SK-N-SH (cell line): ENCODE results near the gene ENOPH1. TPM values are rescaled to one million over a fixed set of nuclear protein-coding genes. Genes with fewer than 3 reads are reported as not detected.

Source experiments
- CTCF ChIA-PET: fragments of 300-600, 350-600 bp; formaldehyde crosslinking; extraction: SDS; loops from one replicate; lab custom pipeline; 2021; lab: Yijun Ruan, JAX
- POLR2A ChIA-PET: fragments of 350-600 bp; sonication (Branson Sonifier 250); formaldehyde crosslinking; extraction: SDS; loops from one replicate; lab custom pipeline; 2020; ENCODE audit warnings: antibody characterized with exemption, inconsistent platforms; lab: Yijun Ruan, JAX
- DNase-seq: peaks from one replicate; pipeline ENCODE4 v3.0.0; 2012
- H2AFZ ChIP-seq: fragments of 200-600 bp; sonication (generic); 2 replicates; pipeline ENCODE4 v1.8.1; 2016; ENCODE audit warnings: antibody characterized with exemption, mild to moderate bottlenecking, low read depth
- H3F3A ChIP-seq: fragments of 200-600 bp; sonication (generic); replicated peaks from 2 replicates; pipeline ENCODE3; 2016; ENCODE audit warnings: antibody characterized with exemption, mild to moderate bottlenecking; ENCODE audit not compliant: insufficient read depth
- H3K27ac ChIP-seq, 2 experiments: fragments of 200-500 bp in 1 of 2; fragments of 200-600 bp in 1 of 2; sonication (Bioruptor generic) in 1 of 2; sonication (generic), shearing (Covaris generic) in 1 of 2; 2 replicates each; pipeline versions ENCODE4 v1.5.1 to v1.6.1; 2014 to 2016; ENCODE audit warnings: low read depth in 2 of 2, inconsistent platforms in 1 of 2, low read length in 1 of 2, mild to moderate bottlenecking in 1 of 2, mixed read lengths in 1 of 2
- H3K27me3 ChIP-seq: fragments of 200-600 bp; sonication (generic), shearing (Covaris generic); 2 replicates; pipeline ENCODE4 v1.6.1; 2016; ENCODE audit warnings: mixed run types; ENCODE audit not compliant: insufficient read depth
- H3K36me3 ChIP-seq, 2 experiments: fragments of 200-500 bp in 1 of 2; fragments of 200-600 bp in 1 of 2; sonication (Bioruptor generic) in 1 of 2; sonication (generic) in 1 of 2; replicated peaks in 1 of 2; 2 replicates each; pipeline versions ENCODE3 to v1.5.1; 2014 to 2016; ENCODE audit warnings: low read length in 1 of 2, mild to moderate bottlenecking in 1 of 2; ENCODE audit not compliant: insufficient read depth in 2 of 2, control insufficient read depth in 1 of 2
- H3K4me1 ChIP-seq, 2 experiments: fragments of 200-500 bp in 1 of 2; fragments of 200-600 bp in 1 of 2; sonication (Bioruptor generic) in 1 of 2; sonication (generic), shearing (Covaris generic) in 1 of 2; 2 replicates each; pipeline versions ENCODE4 v1.5.1 to v1.6.1; 2014 to 2016; ENCODE audit warnings: low read depth in 1 of 2, low read length in 1 of 2, mixed run types in 1 of 2; ENCODE audit not compliant: insufficient read depth in 2 of 2, control insufficient read depth in 1 of 2
- H3K4me2 ChIP-seq: fragments of 200-600 bp; sonication (generic), shearing (Covaris generic); 2 replicates; pipeline ENCODE4 v1.6.1; 2017; ENCODE audit warnings: mixed run types
- H3K4me3 ChIP-seq, 2 experiments: fragments of 200-500 bp in 1 of 2; fragments of 200-600 bp in 1 of 2; sonication (Bioruptor generic) in 1 of 2; sonication (generic), shearing (Covaris generic) in 1 of 2; 2 replicates each; pipeline versions ENCODE4 v1.5.1 to v1.8.1; 2014 to 2016; ENCODE audit warnings: low read depth in 2 of 2, inconsistent platforms in 1 of 2, low read length in 1 of 2, mild to moderate bottlenecking in 1 of 2, mixed read lengths in 1 of 2, moderate library complexity in 1 of 2
- H3K79me2 ChIP-seq: fragments of 200-600 bp; sonication (generic); 2 replicates; pipeline ENCODE4 v1.8.1; 2017; ENCODE audit warnings: mild to moderate bottlenecking; ENCODE audit not compliant: insufficient read depth
- H3K9ac ChIP-seq: fragments of 200-600 bp; sonication (generic); 2 replicates; pipeline ENCODE4 v1.6.1; 2017; ENCODE audit warnings: mixed run types
- H3K9me2 ChIP-seq: fragments of 200-600 bp; sonication (generic); 2 replicates; pipeline ENCODE4 v1.6.1; 2017; ENCODE audit warnings: mixed run types
- H3K9me3 ChIP-seq: fragments of 200-600 bp; sonication (generic); 2 replicates; pipeline ENCODE4 v1.6.1; 2017; ENCODE audit warnings: mixed run types, mild to moderate bottlenecking, moderate library complexity
- H4K20me1 ChIP-seq: fragments of 200-600 bp; sonication (generic); 2 replicates; pipeline ENCODE4 v1.6.1; 2017; ENCODE audit warnings: mild to moderate bottlenecking, mixed run types; ENCODE audit not compliant: insufficient read depth
- FOSL2 ChIP-seq: IDR thresholded peaks from 2 replicates; pipeline ENCODE4 v1.4.0; 2012; ENCODE audit warnings: low read depth, mild to moderate bottlenecking, moderate library complexity, borderline replicate concordance
- GABPA ChIP-seq: IDR thresholded peaks from 2 replicates; pipeline ENCODE4 v1.4.0; 2012; ENCODE audit warnings: low read depth, mild to moderate bottlenecking
- JUND ChIP-seq: IDR thresholded peaks from 2 replicates; pipeline ENCODE4 v1.4.0; 2012
- MXI1 ChIP-seq: IDR thresholded peaks from 2 replicates; pipeline ENCODE4 v1.6.1; 2012; ENCODE audit warnings: mild to moderate bottlenecking, low read depth, low read length, improper control_type of control experiment
- NFIC ChIP-seq: IDR thresholded peaks from 2 replicates; pipeline ENCODE4 v1.4.0; 2012; ENCODE audit warnings: borderline replicate concordance
- POLR2AphosphoS5 ChIP-seq: IDR thresholded peaks from 2 replicates; pipeline ENCODE4 v1.6.1; 2012; ENCODE audit warnings: low read depth, low read length
- RCOR1 ChIP-seq: fragments of 150-350 bp; IDR thresholded peaks from 2 replicates; pipeline ENCODE4 v1.6.1; 2017; ENCODE audit warnings: antibody characterized with exemption, low read length
- RFX5 ChIP-seq: IDR thresholded peaks from 2 replicates; pipeline ENCODE4 v1.6.1; 2012; ENCODE audit warnings: mild to moderate bottlenecking, improper control_type of control experiment, low read length
- SIN3A ChIP-seq: IDR thresholded peaks from 2 replicates; pipeline ENCODE4 v1.6.1; 2012; ENCODE audit warnings: low read depth, mild to moderate bottlenecking, low read length, moderate library complexity, borderline replicate concordance
- TAF1 ChIP-seq: IDR thresholded peaks from 2 replicates; pipeline ENCODE4 v1.6.1; 2012; ENCODE audit warnings: low read depth, mild to moderate bottlenecking, low read length, moderate library complexity, borderline replicate concordance
- TCF12 ChIP-seq: IDR thresholded peaks from 2 replicates; pipeline ENCODE4 v1.4.0; 2012
- TEAD4 ChIP-seq: IDR thresholded peaks from 2 replicates; pipeline ENCODE4 v1.4.0; 2012; ENCODE audit warnings: mild to moderate bottlenecking, borderline replicate concordance; ENCODE audit not compliant: insufficient read depth
- WGBS: methylation state at CpG from one replicate; pipeline ENCODE4 v1.1.6; 2017; ENCODE audit warnings: low lambda C conversion rate; 5-methylcytosine and 5-hydroxymethylcytosine counted together
- polyA plus RNA-seq, 3 experiments: library from polyadenylated mRNA; depleted of rRNA; stranded (reverse); fragments of >200 nt; gene quantifications; 2 replicates each; pipeline ENCODE4 v1.2.3, GENCODE V29; 2012
- TF ChIP-seq, protein P1 (sequence below): IDR thresholded peaks from 2 replicates; pipeline ENCODE4; 2012
- TF ChIP-seq, protein P2 (sequence below): IDR thresholded peaks from 2 replicates; pipeline ENCODE4 v1.4.0; 2012; ENCODE audit warnings: low read depth, borderline replicate concordance

Gene ENOPH1
- polyA plus RNA-seq, 1 of the 3 experiments (the other 2 are of a cell fraction) = 14.9 TPM

DNA sequence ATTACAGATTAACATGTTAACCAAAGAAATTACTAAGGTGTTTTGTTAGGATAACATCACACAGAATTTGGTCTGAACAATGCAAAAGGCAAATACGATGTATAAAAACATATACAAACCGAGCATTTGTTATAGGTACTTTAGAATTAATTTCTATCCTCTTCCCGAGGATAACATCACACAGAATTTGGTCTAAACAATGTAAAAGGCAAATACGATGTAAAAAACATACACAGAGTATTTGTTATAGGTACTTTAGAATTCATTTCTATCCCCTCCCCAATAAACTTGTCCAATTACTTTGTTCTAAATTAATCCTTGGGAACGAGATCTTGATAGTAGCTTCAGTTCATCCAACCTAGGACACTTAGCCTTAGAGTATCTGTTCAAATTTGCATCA is 7.8 kb upstream of the ENOPH1 start:
- POLR2A ChIA-PET = no interaction called here
- peaks cover 53% of the 10 kb centered on the region for H4K20me1 ChIP-seq
- TF ChIP-seq TAF1 = no peak
- TF ChIP-seq MXI1 = no peak
- 0 out of 2 replicates have a peak, but pooled peaks have one; percentile 9 for TF ChIP-seq POLR2AphosphoS5
- TF ChIP-seq, protein P1, sequence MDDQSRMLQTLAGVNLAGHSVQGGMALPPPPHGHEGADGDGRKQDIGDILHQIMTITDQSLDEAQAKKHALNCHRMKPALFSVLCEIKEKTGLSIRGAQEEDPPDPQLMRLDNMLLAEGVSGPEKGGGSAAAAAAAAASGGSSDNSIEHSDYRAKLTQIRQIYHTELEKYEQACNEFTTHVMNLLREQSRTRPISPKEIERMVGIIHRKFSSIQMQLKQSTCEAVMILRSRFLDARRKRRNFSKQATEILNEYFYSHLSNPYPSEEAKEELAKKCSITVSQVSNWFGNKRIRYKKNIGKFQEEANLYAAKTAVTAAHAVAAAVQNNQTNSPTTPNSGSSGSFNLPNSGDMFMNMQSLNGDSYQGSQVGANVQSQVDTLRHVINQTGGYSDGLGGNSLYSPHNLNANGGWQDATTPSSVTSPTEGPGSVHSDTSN = no peak
- TF ChIP-seq, all 33 proteins: peak for 1

GRCh38 chr4:82423245-82424054 is 6.9 kb upstream of the ENOPH1 start:
- Histone ChIP-seq H3K4me3 (no peak overlapping the region), H3K4me1 (peaks cover 10 to 17% of the 10 kb centered on the region in 2 experiments; a peak in 3 of 4 replicates), H3F3A (peaks cover 45% of the 10 kb centered on the region), H3K27ac (peak overlapping the region in 1 of 2 experiments; percentile 45; a peak in 2 of 4 replicates), H3K36me3 (peaks cover 61 to 62% of the 10 kb centered on the region in 2 experiments), H3K9ac (no peak overlapping the region), H3K9me3 (no peaks in the 10 kb centered on the region), H4K20me1 (peaks cover 61% of the 10 kb centered on the region), H3K79me2 (peaks cover 44% of the 10 kb centered on the region), H2AFZ (no peak overlapping the region), H3K4me2 (0 out of 2 replicates have a peak overlapping the region, but pooled peaks have one; percentile 2), H3K9me2 (no peaks in the 10 kb centered on the region), H3K27me3 (no peaks in the 10 kb centered on the region)
- TF ChIP-seq TEAD4 (no peak), TAF1 (no peak), MXI1 (no peak), RFX5 (no peak), RCOR1 (no peak), GABPA (no peak), JUND (peak; percentile 45; the same call in 1 of the 2 replicates), POLR2AphosphoS5 (peak; percentile 58; the same call in 1 of the 2 replicates), SIN3A (peak; percentile 44; the same call in 1 of the 2 replicates), NFIC (no peak), FOSL2 (peak; percentile 62; the same call in 1 of the 2 replicates), TCF12 (no peak)
- TF ChIP-seq, protein P2, sequence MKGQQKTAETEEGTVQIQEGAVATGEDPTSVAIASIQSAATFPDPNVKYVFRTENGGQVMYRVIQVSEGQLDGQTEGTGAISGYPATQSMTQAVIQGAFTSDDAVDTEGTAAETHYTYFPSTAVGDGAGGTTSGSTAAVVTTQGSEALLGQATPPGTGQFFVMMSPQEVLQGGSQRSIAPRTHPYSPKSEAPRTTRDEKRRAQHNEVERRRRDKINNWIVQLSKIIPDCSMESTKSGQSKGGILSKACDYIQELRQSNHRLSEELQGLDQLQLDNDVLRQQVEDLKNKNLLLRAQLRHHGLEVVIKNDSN = no peak
- CTCF ChIA-PET = interaction anchor here (0.7 kb wide), 1 partner anchor 9 kb away, joined by 3 read pairs; no protein-coding TSS in a partner anchor
- no peak for DNase-seq
- POLR2A ChIA-PET = interaction anchor here (0.7 kb wide), 1 partner anchor 49 kb away, joined by 4 read pairs; no protein-coding TSS in a partner anchor
- 74% methylated on average over 7 of the region's 7 CpGs for WGBS

More for the DNA sequence above, 7.8 kb upstream of the ENOPH1 start:
- no peak for DNase-seq
- Histone ChIP-seq H3K4me1 (peaks cover 10 to 17% of the 10 kb centered on the region in 2 experiments; a peak in 3 of 4 replicates), H3K36me3 (peaks cover 53 to 54% of the 10 kb centered on the region in 2 experiments), H3K27ac (no peak overlapping the region), H3K79me2 (peaks cover 35% of the 10 kb centered on the region), H3K9me3 (no peaks in the 10 kb centered on the region), H3K27me3 (no peaks in the 10 kb centered on the region), H3K9ac (no peak overlapping the region), H3K9me2 (no peaks in the 10 kb centered on the region), H3K4me3 (no peak overlapping the region), H3K4me2 (no peak overlapping the region), H3F3A (peaks cover 45% of the 10 kb centered on the region), H2AFZ (no peak overlapping the region)
- 84% methylated on average over 5 of the region's 5 CpGs for WGBS
- CTCF ChIA-PET = interaction anchor here (1.1 kb wide), 1 partner anchor 52 kb away, joined by 3 read pairs; no protein-coding TSS in a partner anchor
